Measurements from ENCODE around the gene TH. TPM values are rescaled to one million over a fixed set of nuclear protein-coding genes. Genes with fewer than 3 reads are reported as not detected.
A peak's percentile ranks its signal among the peaks of the same experiment; 100 is the strongest.

TH gene
- total RNA-seq, 1 donor from 2014 or later: not detected

GRCh38 chr11:2190657-2191471, 19.2 kb upstream of the TH start:
- intact Hi-C loops (cut with micrococcal nuclease): loop anchor here (10.0 kb wide), 2 partner anchors 104 to 224 kb away; no protein-coding TSS in a partner anchor
- no peak for TF ChIP-seq CTCF (IDR thresholded peaks at IDR 0.05; ENCODE audit: borderline replicate concordance)
- H3K9me3 ChIP-seq (replicated peaks): no peaks in the 10 kb centered on the region
- no peaks in the 10 kb centered on the region for H3K36me3 ChIP-seq
- peaks cover 9% of the 10 kb centered on the region for H3K4me1 ChIP-seq
- no peak overlapping the region for H3K27ac ChIP-seq (replicated peaks)
- H3K27me3 ChIP-seq (ENCODE audit: low read depth): peaks cover 85% of the 10 kb centered on the region
- no peak for DNase-seq
- H3K4me3 ChIP-seq: no peak overlapping the region

- no peaks in the 10 kb centered on the region for H3K36me3 ChIP-seq
- intact Hi-C loops (cut with micrococcal nuclease): loop anchor here (10.0 kb wide), 3 partner anchors 105 to 705 kb away; no protein-coding TSS in a partner anchor
- no peak overlapping the region for H3K27ac ChIP-seq (replicated peaks)
- H3K4me1 ChIP-seq: peaks cover 9% of the 10 kb centered on the region
- peaks cover 85% of the 10 kb centered on the region for H3K27me3 ChIP-seq (ENCODE audit: low read depth)
- no peak for DNase-seq
- no peak overlapping the region for H3K4me3 ChIP-seq
- TF ChIP-seq CTCF (IDR thresholded peaks at IDR 0.05; ENCODE audit: borderline replicate concordance): no peak
- H3K9me3 ChIP-seq (replicated peaks): no peaks in the 10 kb centered on the region
Observed at GRCh38 chr11:2189938-2190656, 18.5 kb upstream of the TH start.

GRCh38 chr11:2188745-2189144, 17.1 kb upstream of the TH start:
- Histone ChIP-seq H3K36me3 (no peaks in the 10 kb centered on the region), H3K27me3 (ENCODE audit: low read depth) (peaks cover 89% of the 10 kb centered on the region), H3K27ac (replicated peaks) (no peak overlapping the region), H3K4me3 (no peak overlapping the region), H3K4me1 (peaks cover 9% of the 10 kb centered on the region), H3K9me3 (replicated peaks) (no peaks in the 10 kb centered on the region)
- no peak for TF ChIP-seq CTCF (IDR thresholded peaks at IDR 0.05; ENCODE audit: borderline replicate concordance)
- DNase-seq: no peak
- intact Hi-C loops (cut with micrococcal nuclease): loop anchor here (10.0 kb wide), 1 partner anchor 706 kb away; no protein-coding TSS in a partner anchor

GRCh38 chr11:2187280-2187707, 15.7 kb upstream of the TH start:
- DNase-seq: no peak
- H3K4me1 ChIP-seq: no peaks in the 10 kb centered on the region
- intact Hi-C loops (cut with micrococcal nuclease): loop anchor here (10.0 kb wide), 1 partner anchor 708 kb away; no protein-coding TSS in a partner anchor
- H3K36me3 ChIP-seq: no peaks in the 10 kb centered on the region
- H3K27me3 ChIP-seq (ENCODE audit: low read depth): peaks cover 87% of the 10 kb centered on the region
- no peak overlapping the region for H3K27ac ChIP-seq (replicated peaks)
- H3K9me3 ChIP-seq (replicated peaks): no peaks in the 10 kb centered on the region
- no peak for TF ChIP-seq CTCF (IDR thresholded peaks at IDR 0.05; ENCODE audit: borderline replicate concordance)
- no peak overlapping the region for H3K4me3 ChIP-seq

GRCh38 chr11:2186669-2187279, 15.2 kb upstream of the TH start:
- intact Hi-C loops (cut with micrococcal nuclease): loop anchor here (10.0 kb wide), 1 partner anchor 708 kb away; no protein-coding TSS in a partner anchor
- Histone ChIP-seq H3K4me1 (no peaks in the 10 kb centered on the region), H3K9me3 (replicated peaks) (no peaks in the 10 kb centered on the region), H3K27ac (replicated peaks) (no peak overlapping the region), H3K4me3 (no peak overlapping the region), H3K36me3 (no peaks in the 10 kb centered on the region), H3K27me3 (ENCODE audit: low read depth) (peaks cover 87% of the 10 kb centered on the region)
- no peak for DNase-seq
- TF ChIP-seq CTCF (IDR thresholded peaks at IDR 0.05; ENCODE audit: borderline replicate concordance): peak; percentile 71
